Measurements from ENCODE around the gene BCAM.

DNA sequence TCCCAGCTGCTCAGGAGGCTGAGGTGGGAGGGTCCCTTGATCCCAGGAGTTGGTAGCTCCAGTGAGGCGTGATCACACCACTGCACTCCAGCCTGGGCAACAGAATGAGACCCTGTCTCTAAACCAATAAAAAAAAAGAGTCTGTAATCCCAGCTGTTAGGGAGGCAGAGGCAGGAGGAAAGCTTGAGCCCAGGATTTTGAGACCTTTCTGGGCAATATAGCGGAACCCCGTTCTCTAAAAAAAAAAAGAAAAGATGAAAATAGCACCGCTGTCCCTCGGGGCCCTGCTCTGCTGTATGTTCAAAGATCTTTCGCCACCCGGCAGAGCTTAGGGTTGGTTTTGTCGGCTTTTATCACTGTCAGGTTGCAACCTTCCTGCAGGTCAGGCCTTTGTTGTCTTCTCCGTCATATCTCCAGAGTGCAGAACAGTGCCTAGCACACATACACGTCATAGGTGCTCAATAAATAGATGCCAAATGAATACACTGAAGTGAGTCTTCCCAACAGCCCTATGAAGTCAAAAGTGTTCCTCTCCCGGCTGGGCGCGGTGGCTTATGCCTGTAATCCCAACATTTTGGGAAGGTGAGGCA, 13.4 kb upstream of the BCAM start:
- TF ChIP-seq HDAC2 (IDR thresholded peaks at IDR 0.05), result no peak
- TF ChIP-seq, protein P1, sequence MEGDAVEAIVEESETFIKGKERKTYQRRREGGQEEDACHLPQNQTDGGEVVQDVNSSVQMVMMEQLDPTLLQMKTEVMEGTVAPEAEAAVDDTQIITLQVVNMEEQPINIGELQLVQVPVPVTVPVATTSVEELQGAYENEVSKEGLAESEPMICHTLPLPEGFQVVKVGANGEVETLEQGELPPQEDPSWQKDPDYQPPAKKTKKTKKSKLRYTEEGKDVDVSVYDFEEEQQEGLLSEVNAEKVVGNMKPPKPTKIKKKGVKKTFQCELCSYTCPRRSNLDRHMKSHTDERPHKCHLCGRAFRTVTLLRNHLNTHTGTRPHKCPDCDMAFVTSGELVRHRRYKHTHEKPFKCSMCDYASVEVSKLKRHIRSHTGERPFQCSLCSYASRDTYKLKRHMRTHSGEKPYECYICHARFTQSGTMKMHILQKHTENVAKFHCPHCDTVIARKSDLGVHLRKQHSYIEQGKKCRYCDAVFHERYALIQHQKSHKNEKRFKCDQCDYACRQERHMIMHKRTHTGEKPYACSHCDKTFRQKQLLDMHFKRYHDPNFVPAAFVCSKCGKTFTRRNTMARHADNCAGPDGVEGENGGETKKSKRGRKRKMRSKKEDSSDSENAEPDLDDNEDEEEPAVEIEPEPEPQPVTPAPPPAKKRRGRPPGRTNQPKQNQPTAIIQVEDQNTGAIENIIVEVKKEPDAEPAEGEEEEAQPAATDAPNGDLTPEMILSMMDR (IDR thresholded peaks at IDR 0.05 in 2 of 3, conservative IDR thresholded peaks at IDR 0.05 in 1 of 3; ENCODE audit: control insufficient read depth in 2 of 3, extremely low read depth in 1 of 3, insufficient read depth in 1 of 3, low read depth in 3 of 3, low read length in 3 of 3), result no peak
- TF ChIP-seq, protein P2, sequence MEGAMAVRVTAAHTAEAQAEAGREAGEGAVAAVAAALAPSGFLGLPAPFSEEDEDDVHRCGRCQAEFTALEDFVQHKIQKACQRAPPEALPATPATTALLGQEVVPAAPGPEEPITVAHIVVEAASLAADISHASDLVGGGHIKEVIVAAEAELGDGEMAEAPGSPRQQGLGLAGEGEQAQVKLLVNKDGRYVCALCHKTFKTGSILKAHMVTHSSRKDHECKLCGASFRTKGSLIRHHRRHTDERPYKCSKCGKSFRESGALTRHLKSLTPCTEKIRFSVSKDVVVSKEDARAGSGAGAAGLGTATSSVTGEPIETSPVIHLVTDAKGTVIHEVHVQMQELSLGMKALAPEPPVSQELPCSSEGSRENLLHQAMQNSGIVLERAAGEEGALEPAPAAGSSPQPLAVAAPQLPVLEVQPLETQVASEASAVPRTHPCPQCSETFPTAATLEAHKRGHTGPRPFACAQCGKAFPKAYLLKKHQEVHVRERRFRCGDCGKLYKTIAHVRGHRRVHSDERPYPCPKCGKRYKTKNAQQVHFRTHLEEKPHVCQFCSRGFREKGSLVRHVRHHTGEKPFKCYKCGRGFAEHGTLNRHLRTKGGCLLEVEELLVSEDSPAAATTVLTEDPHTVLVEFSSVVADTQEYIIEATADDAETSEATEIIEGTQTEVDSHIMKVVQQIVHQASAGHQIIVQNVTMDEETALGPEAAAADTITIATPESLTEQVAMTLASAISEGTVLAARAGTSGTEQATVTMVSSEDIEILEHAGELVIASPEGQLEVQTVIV (IDR thresholded peaks at IDR 0.05; ENCODE audit: borderline replicate concordance, partially characterized antibody), result no peak
- TF ChIP-seq NR2F1 (conservative IDR thresholded peaks at IDR 0.05), result no peak
